Neuronal stem cell (in vitro differentiated cells): ENCODE data around the gene PXDN.
"Not testable (repeated sequence)": the region's sequence is repeated elsewhere in the genome, so short reads cannot be mapped to it uniquely, and the experiment has no call there.

Source experiments
- DNase-seq: peaks from one replicate; pipeline ENCODE4 v3.0.0-alpha.2; 2013; ENCODE audit warnings: low spot score
- H2AFZ ChIP-seq: one replicate; pipeline ENCODE4 v1.6.1; 2013; ENCODE audit warnings: mild to moderate bottlenecking, low read length, inconsistent platforms
- H2AK5ac ChIP-seq: 2 replicates; pipeline ENCODE4 v1.6.1; 2013; ENCODE audit warnings: low read depth, mild to moderate bottlenecking, inconsistent platforms, low read length, moderate library complexity, mixed read lengths
- H2BK120ac ChIP-seq: 2 replicates; pipeline ENCODE4 v1.6.1; 2013; ENCODE audit warnings: low read depth, mild to moderate bottlenecking, inconsistent platforms, low read length, moderate library complexity, mixed read lengths
- H2BK12ac ChIP-seq: one replicate; pipeline ENCODE4 v1.6.1; 2013; ENCODE audit warnings: low read length, inconsistent platforms
- H2BK15ac ChIP-seq: 2 replicates; pipeline ENCODE4 v1.6.1; 2013; ENCODE audit warnings: mild to moderate bottlenecking, low read length, inconsistent platforms, mixed read lengths
- H2BK5ac ChIP-seq: one replicate; pipeline ENCODE4 v1.6.1; 2013; ENCODE audit warnings: inconsistent platforms, mild to moderate bottlenecking, low read length, moderate library complexity
- H3K14ac ChIP-seq: one replicate; pipeline ENCODE4 v1.6.1; 2013; ENCODE audit warnings: low read length, inconsistent platforms
- H3K18ac ChIP-seq: 2 replicates; pipeline ENCODE4 v1.6.1; 2013; ENCODE audit warnings: low read length, inconsistent platforms
- H3K23ac ChIP-seq: 2 replicates; pipeline ENCODE4 v1.6.1; 2013; ENCODE audit warnings: low read depth, mild to moderate bottlenecking, mixed read lengths, low read length, inconsistent platforms; ENCODE audit not compliant: poor library complexity
- H3K27ac ChIP-seq: replicated peaks from 3 replicates; pipeline ENCODE4 v1.5.1; 2013; ENCODE audit warnings: low read length, inconsistent platforms
- H3K27me3 ChIP-seq, 3 experiments: 2 replicates each; pipeline ENCODE4 v1.6.1; 2013; ENCODE audit warnings: low read length in 3 of 3, mild to moderate bottlenecking in 2 of 3, inconsistent platforms in 1 of 3, low read depth in 1 of 3, mixed read lengths in 1 of 3, moderate library complexity in 1 of 3; ENCODE audit not compliant: control insufficient read depth in 3 of 3, insufficient read depth in 3 of 3
- H3K36me3 ChIP-seq, 2 donors: replicated peaks in 1 of 2; 2 replicates each; pipeline ENCODE4 v1.6.1; 2013; ENCODE audit warnings: low read length in 2 of 2; ENCODE audit not compliant: control insufficient read depth in 2 of 2, insufficient read depth in 2 of 2
- H3K4ac ChIP-seq: 2 replicates; pipeline ENCODE4 v1.6.1; 2013; ENCODE audit warnings: inconsistent platforms, mild to moderate bottlenecking, low read length, moderate library complexity
- H3K4me1 ChIP-seq, 2 donors: 1 replicate in 1 of 2; 2 replicates in 1 of 2; pipeline ENCODE4 v1.6.1; 2013; ENCODE audit warnings: low read length in 2 of 2, low read depth in 1 of 2; ENCODE audit not compliant: control insufficient read depth in 2 of 2, insufficient read depth in 1 of 2
- H3K4me2 ChIP-seq: one replicate; pipeline ENCODE4 v1.6.1; 2013; ENCODE audit warnings: mild to moderate bottlenecking, low read length, inconsistent platforms; ENCODE audit not compliant: insufficient read depth, poor library complexity, severe bottlenecking
- H3K4me3 ChIP-seq, 2 donors: 2 replicates each; pipeline ENCODE4 v1.5.1; 2013; ENCODE audit warnings: low read length in 2 of 2, mild to moderate bottlenecking in 2 of 2, inconsistent platforms in 1 of 2, moderate library complexity in 1 of 2
- H3K79me1 ChIP-seq: one replicate; pipeline ENCODE4 v1.6.1; 2013; ENCODE audit warnings: low read depth, mild to moderate bottlenecking, inconsistent platforms, low read length, moderate library complexity
- H3K9ac ChIP-seq: one replicate; pipeline ENCODE4 v1.6.1; 2013; ENCODE audit warnings: mild to moderate bottlenecking, low read depth, low read length, inconsistent platforms; ENCODE audit not compliant: poor library complexity
- H3K9me3 ChIP-seq, 2 donors: replicated peaks in 1 of 2; 2 replicates each; pipeline versions ENCODE3 to v1.6.1; 2013; ENCODE audit warnings: low read length in 2 of 2, mild to moderate bottlenecking in 2 of 2, inconsistent platforms in 1 of 2, low read depth in 1 of 2, mixed read lengths in 1 of 2, moderate library complexity in 1 of 2; ENCODE audit not compliant: control insufficient read depth in 2 of 2, insufficient read depth in 1 of 2
- H4K8ac ChIP-seq: one replicate; pipeline ENCODE4 v1.6.1; 2013; ENCODE audit warnings: low read depth, mild to moderate bottlenecking, inconsistent platforms, low read length, moderate library complexity
- H4K91ac ChIP-seq: one replicate; pipeline ENCODE4 v1.6.1; 2013; ENCODE audit warnings: low read length, low read depth, mild to moderate bottlenecking, inconsistent platforms; ENCODE audit not compliant: poor library complexity
- WGBS, 2 donors: extraction: QIAGEN DNeasy Blood & Tissue Kit; methylation state at CpG; one replicate each; pipeline ENCODE4 v1.1.7; 2013; ENCODE audit warnings: missing lambda C conversion rate in 2 of 2, mixed read lengths in 1 of 2; ENCODE audit not compliant: insufficient read length in 2 of 2, insufficient replicate concordance in 1 of 2; ENCODE audit errors: extremely low coverage in 2 of 2; 5-methylcytosine and 5-hydroxymethylcytosine counted together

PXDN gene

GRCh38 chr2:1766851-1767811 lies 22.8 kb upstream of the PXDN start:
- WGBS, 2 donors: no CpG with 5 or more reads among the region's 30 CpGs
- H3K18ac ChIP-seq: peak overlapping the region; percentile 85
- peak overlapping the region; percentile 3 for H3K14ac ChIP-seq
- H3K9me3 ChIP-seq: no peaks in the 10 kb centered on the region
- H3K27ac ChIP-seq: no peak overlapping the region
- peak overlapping the region; percentile 84 for H3K4ac ChIP-seq
- no peak overlapping the region for H3K23ac ChIP-seq
- H3K79me1 ChIP-seq: no peaks in the 10 kb centered on the region
- H3K4me1 ChIP-seq: peaks cover 0 to 6% of the 10 kb centered on the region in 2 donors
- peak overlapping the region; percentile 24 for H2BK5ac ChIP-seq
- peaks cover 0 to 3% (median 0%) of the 10 kb centered on the region in 3 experiments for H3K27me3 ChIP-seq
- no peak overlapping the region for H3K4me3 ChIP-seq
- H2AK5ac ChIP-seq: peak overlapping the region; percentile 90
- H2BK15ac ChIP-seq: peak overlapping the region; percentile 26
- H2AFZ ChIP-seq: no peak overlapping the region
- H3K9ac ChIP-seq: no peak overlapping the region
- peak overlapping the region; percentile 4 for H2BK12ac ChIP-seq
- no peak overlapping the region for H4K91ac ChIP-seq
- no peak overlapping the region for H3K4me2 ChIP-seq
- H4K8ac ChIP-seq: peak overlapping the region; percentile 65
- H2BK120ac ChIP-seq: no peak overlapping the region
- no peak for DNase-seq
- H3K36me3 ChIP-seq: no peaks in the 10 kb centered on the region

- WGBS, 2 donors: no CpG with 5 or more reads among the region's 6 CpGs
- H2BK120ac ChIP-seq: no peak overlapping the region
Observed at GRCh38 chr2:1766425-1766824, 22.1 kb upstream of the PXDN start.

GRCh38 chr2:1765201-1765600 lies 20.9 kb upstream of the PXDN start:
- no CpG with 5 or more reads among the region's 2 CpGs for WGBS, 2 donors
- H3K23ac ChIP-seq, H3K4me1 ChIP-seq, H2AFZ ChIP-seq, H3K18ac ChIP-seq, H3K9me3 ChIP-seq, H2AK5ac ChIP-seq, H3K4me3 ChIP-seq, H3K27me3 ChIP-seq, H3K36me3 ChIP-seq, H2BK15ac ChIP-seq, H2BK12ac ChIP-seq, H3K79me1 ChIP-seq, H3K4me2 ChIP-seq, H3K27ac ChIP-seq, H3K9ac ChIP-seq, H3K4ac ChIP-seq, H3K14ac ChIP-seq, H4K8ac ChIP-seq, H2BK5ac ChIP-seq, H4K91ac ChIP-seq, H2BK120ac ChIP-seq, DNase-seq: not testable (repeated sequence)

More at GRCh38 chr2:1766425-1766824, 22.1 kb upstream of the PXDN start:
- no peak overlapping the region for H3K4me2 ChIP-seq
- H4K91ac ChIP-seq: no peak overlapping the region
- H4K8ac ChIP-seq: no peak overlapping the region
- no peak overlapping the region for H3K23ac ChIP-seq
- H2AK5ac ChIP-seq: no peak overlapping the region
- no peak overlapping the region for H3K4me3 ChIP-seq
- peaks cover 0 to 3% (median 0%) of the 10 kb centered on the region in 3 experiments for H3K27me3 ChIP-seq
- H3K27ac ChIP-seq: no peak overlapping the region
- H3K14ac ChIP-seq: no peak overlapping the region
- no peak for DNase-seq
- peaks cover 0 to 6% of the 10 kb centered on the region in 2 donors for H3K4me1 ChIP-seq
- no peaks in the 10 kb centered on the region for H3K36me3 ChIP-seq
- H3K18ac ChIP-seq: peak overlapping the region; percentile 54
- H3K9me3 ChIP-seq: no peaks in the 10 kb centered on the region
- no peak overlapping the region for H2BK12ac ChIP-seq
- no peak overlapping the region for H2BK5ac ChIP-seq
- no peak overlapping the region for H2AFZ ChIP-seq
- H3K79me1 ChIP-seq: no peaks in the 10 kb centered on the region
- H3K9ac ChIP-seq: no peak overlapping the region
- no peak overlapping the region for H2BK15ac ChIP-seq
- H3K4ac ChIP-seq: no peak overlapping the region

- H3K9me3 ChIP-seq: peaks cover 0 to 7% of the 10 kb centered on the region in 2 donors
- no peak overlapping the region for H3K4me2 ChIP-seq
- H2BK5ac ChIP-seq: no peak overlapping the region
- H2BK120ac ChIP-seq: no peak overlapping the region
- no peak overlapping the region for H4K8ac ChIP-seq
- peak overlapping the region; percentile 64 for H3K18ac ChIP-seq
- no peak overlapping the region for H3K4ac ChIP-seq
- no peak overlapping the region for H3K4me3 ChIP-seq
- DNase-seq: no peak
- H4K91ac ChIP-seq: no peak overlapping the region
- no peak overlapping the region for H2AK5ac ChIP-seq
- H3K27me3 ChIP-seq: no peaks in the 10 kb centered on the region
- no peak overlapping the region for H3K23ac ChIP-seq
- H2BK12ac ChIP-seq: no peak overlapping the region
- no peak overlapping the region for H2AFZ ChIP-seq
- no CpG with 5 or more reads among the region's 13 CpGs for WGBS, 2 donors
- H3K14ac ChIP-seq: no peak overlapping the region
- H3K9ac ChIP-seq: no peak overlapping the region
- H2BK15ac ChIP-seq: no peak overlapping the region
- H3K4me1 ChIP-seq: no peaks in the 10 kb centered on the region
- H3K79me1 ChIP-seq: no peaks in the 10 kb centered on the region
- H3K27ac ChIP-seq: no peak overlapping the region
- no peaks in the 10 kb centered on the region for H3K36me3 ChIP-seq
Observed at GRCh38 chr2:1759611-1759930, 15.3 kb upstream of the PXDN start.
